Esophagus squamous epithelium (tissue), 4 donors: Measurements from ENCODE around the gene ACAT2.

Experiments
- POLR2A ChIP-seq, 4 donors: fragments of 450-650 bp; IDR thresholded peaks; one replicate each; pipeline ENCODE4 v1.6.1; 2017; ENCODE audit warnings: antibody characterized with exemption in 4 of 4, mild to moderate bottlenecking in 4 of 4, moderate library complexity in 3 of 4
- TF ChIP-seq, protein P1 (sequence below), 6 experiments: fragments of 450-650 bp in 4 of 6; fragments of 200-600 bp in 2 of 6; sonication (generic) in 2 of 6; IDR thresholded peaks; one replicate each; pipeline ENCODE4 v1.5.1; 2016 to 2019; ENCODE audit warnings: antibody characterized with exemption in 6 of 6, mild to moderate bottlenecking in 4 of 6, moderate library complexity in 4 of 6

DNA sequence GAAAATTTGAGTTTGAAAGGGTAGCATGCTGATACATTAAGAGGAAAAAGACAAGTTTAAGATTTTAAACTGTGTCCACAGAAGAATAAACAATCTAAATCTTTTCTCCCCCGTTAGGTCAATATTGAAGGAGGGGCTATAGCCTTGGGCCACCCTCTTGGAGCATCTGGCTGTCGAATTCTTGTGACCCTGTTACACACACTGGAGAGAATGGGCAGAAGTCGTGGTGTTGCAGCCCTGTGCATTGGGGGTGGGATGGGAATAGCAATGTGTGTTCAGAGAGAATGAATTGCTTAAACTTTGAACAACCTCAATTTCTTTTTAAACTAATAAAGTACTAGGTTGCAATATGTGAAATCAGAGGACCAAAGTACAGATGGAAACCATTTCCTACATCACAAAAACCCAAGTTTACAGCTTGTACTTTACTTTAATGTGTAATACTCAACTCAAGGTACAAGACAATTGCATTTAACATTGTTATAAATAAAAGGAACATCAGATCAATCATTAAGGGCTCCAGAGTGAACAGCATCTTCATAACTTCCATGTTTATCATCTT, 16.8 kb downstream of the ACAT2 start:
- TF ChIP-seq POLR2A (IDR thresholded peaks at IDR 0.05), result no peak
- TF ChIP-seq, protein P1, sequence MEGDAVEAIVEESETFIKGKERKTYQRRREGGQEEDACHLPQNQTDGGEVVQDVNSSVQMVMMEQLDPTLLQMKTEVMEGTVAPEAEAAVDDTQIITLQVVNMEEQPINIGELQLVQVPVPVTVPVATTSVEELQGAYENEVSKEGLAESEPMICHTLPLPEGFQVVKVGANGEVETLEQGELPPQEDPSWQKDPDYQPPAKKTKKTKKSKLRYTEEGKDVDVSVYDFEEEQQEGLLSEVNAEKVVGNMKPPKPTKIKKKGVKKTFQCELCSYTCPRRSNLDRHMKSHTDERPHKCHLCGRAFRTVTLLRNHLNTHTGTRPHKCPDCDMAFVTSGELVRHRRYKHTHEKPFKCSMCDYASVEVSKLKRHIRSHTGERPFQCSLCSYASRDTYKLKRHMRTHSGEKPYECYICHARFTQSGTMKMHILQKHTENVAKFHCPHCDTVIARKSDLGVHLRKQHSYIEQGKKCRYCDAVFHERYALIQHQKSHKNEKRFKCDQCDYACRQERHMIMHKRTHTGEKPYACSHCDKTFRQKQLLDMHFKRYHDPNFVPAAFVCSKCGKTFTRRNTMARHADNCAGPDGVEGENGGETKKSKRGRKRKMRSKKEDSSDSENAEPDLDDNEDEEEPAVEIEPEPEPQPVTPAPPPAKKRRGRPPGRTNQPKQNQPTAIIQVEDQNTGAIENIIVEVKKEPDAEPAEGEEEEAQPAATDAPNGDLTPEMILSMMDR (IDR thresholded peaks at IDR 0.05), result no peak
